H9 (cell line): ENCODE measurements around the gene RNF220. TPM values are rescaled to one million over a fixed set of nuclear protein-coding genes. Genes with fewer than 3 reads are reported as not detected.

ENCODE experiments used
- DNase-seq: peaks from one replicate; pipeline ENCODE4 v3.0.0-alpha.2; 2017
- H2AFZ ChIP-seq: one replicate; pipeline ENCODE4 v1.6.1; 2013; ENCODE audit warnings: mild to moderate bottlenecking, low read length, control low read depth, moderate library complexity
- H2AK5ac ChIP-seq: 2 replicates; pipeline ENCODE4 v1.6.1; 2013; ENCODE audit warnings: low read length, control low read depth, mixed read lengths; ENCODE audit not compliant: insufficient read length
- H2BK120ac ChIP-seq: one replicate; pipeline ENCODE4 v1.6.1; 2013; ENCODE audit warnings: low read depth, mild to moderate bottlenecking, low read length, control low read depth, inconsistent platforms; ENCODE audit not compliant: poor library complexity, severe bottlenecking
- H2BK12ac ChIP-seq: 2 replicates; pipeline ENCODE4 v1.6.1; 2013; ENCODE audit warnings: low read length, control low read depth, mixed read lengths, low read depth; ENCODE audit not compliant: insufficient read length
- H2BK15ac ChIP-seq: 2 replicates; pipeline ENCODE4 v1.6.1; 2013; ENCODE audit warnings: low read depth, low read length, control low read depth
- H2BK20ac ChIP-seq: one replicate; pipeline ENCODE4 v1.6.1; 2013; ENCODE audit warnings: low read depth, mild to moderate bottlenecking, low read length, control low read depth, inconsistent platforms; ENCODE audit not compliant: poor library complexity, severe bottlenecking
- H2BK5ac ChIP-seq: 2 replicates; pipeline ENCODE4 v1.6.1; 2013; ENCODE audit warnings: low read length, control low read depth, mixed read lengths; ENCODE audit not compliant: insufficient read length
- H3K14ac ChIP-seq: 2 replicates; pipeline ENCODE4 v1.6.1; 2013; ENCODE audit warnings: low read length, control low read depth; ENCODE audit not compliant: insufficient read depth
- H3K18ac ChIP-seq: 2 replicates; pipeline ENCODE4 v1.6.1; 2013; ENCODE audit warnings: low read depth, mild to moderate bottlenecking, mixed read lengths, low read length, control low read depth; ENCODE audit not compliant: insufficient read length
- H3K23ac ChIP-seq: 2 replicates; pipeline ENCODE4 v1.6.1; 2013; ENCODE audit warnings: low read length, control low read depth, mixed read lengths, low read depth; ENCODE audit not compliant: insufficient read length
- H3K23me2 ChIP-seq: 2 replicates; pipeline ENCODE4 v1.6.1; 2013; ENCODE audit warnings: low read depth, mild to moderate bottlenecking, mixed read lengths, low read length, control low read depth; ENCODE audit not compliant: insufficient read length, poor library complexity, severe bottlenecking
- H3K27ac ChIP-seq: 2 replicates; pipeline ENCODE4 v1.5.1; 2013; ENCODE audit warnings: low read length, control low read depth, mixed read lengths, low read depth; ENCODE audit not compliant: insufficient read length
- H3K27me3 ChIP-seq: 2 replicates; pipeline ENCODE4 v1.6.1; 2013; ENCODE audit warnings: low read length, control low read depth, inconsistent platforms; ENCODE audit not compliant: insufficient read depth
- H3K4ac ChIP-seq: 2 replicates; pipeline ENCODE4 v1.6.1; 2013; ENCODE audit warnings: low read depth, mild to moderate bottlenecking, control low read depth, inconsistent platforms, low read length, moderate library complexity
- H3K4me1 ChIP-seq: 2 replicates; pipeline ENCODE4 v1.6.1; 2013; ENCODE audit warnings: low read length, control low read depth, inconsistent platforms; ENCODE audit not compliant: insufficient read depth
- H3K4me2 ChIP-seq: 2 replicates; pipeline ENCODE4 v1.6.1; 2013; ENCODE audit warnings: low read length, control low read depth, mixed read lengths; ENCODE audit not compliant: insufficient read length, insufficient read depth
- H3K56ac ChIP-seq: 2 replicates; pipeline ENCODE4 v1.6.1; 2013; ENCODE audit warnings: low read depth, mild to moderate bottlenecking, mixed read lengths, low read length, control low read depth; ENCODE audit not compliant: insufficient read length
- H3K79me1 ChIP-seq: 2 replicates; pipeline ENCODE4 v1.6.1; 2013; ENCODE audit warnings: low read depth, mild to moderate bottlenecking, moderate library complexity, low read length, control low read depth, inconsistent platforms; ENCODE audit not compliant: insufficient read depth, poor library complexity, severe bottlenecking
- H3K79me2 ChIP-seq: 2 replicates; pipeline ENCODE4 v1.6.1; 2013; ENCODE audit warnings: low read length, control low read depth, inconsistent platforms; ENCODE audit not compliant: insufficient read depth
- H3K9ac ChIP-seq: 2 replicates; pipeline ENCODE4 v1.6.1; 2013; ENCODE audit warnings: low read length, control low read depth, mixed read lengths; ENCODE audit not compliant: insufficient read length; ENCODE audit errors: extremely low read depth
- H3K9me3 ChIP-seq: one replicate; pipeline ENCODE4 v1.6.1; 2013; ENCODE audit warnings: low read depth, low read length, inconsistent platforms; ENCODE audit not compliant: control insufficient read depth
- H3T11ph ChIP-seq: one replicate; pipeline ENCODE4 v1.6.1; 2013; ENCODE audit warnings: mild to moderate bottlenecking, low read length, control low read depth, inconsistent platforms
- H4K20me1 ChIP-seq: one replicate; pipeline ENCODE4 v1.6.1; 2013; ENCODE audit not compliant: control insufficient read depth, insufficient read length, insufficient read depth
- H4K5ac ChIP-seq: 2 replicates; pipeline ENCODE4 v1.6.1; 2013; ENCODE audit warnings: low read depth, mild to moderate bottlenecking, mixed read lengths, low read length, control low read depth; ENCODE audit not compliant: insufficient read length
- H4K8ac ChIP-seq: replicated peaks from 2 replicates; pipeline ENCODE4 v1.6.1; 2013; ENCODE audit warnings: low read length, control low read depth, mixed read lengths, low read depth; ENCODE audit not compliant: insufficient read length
- H4K91ac ChIP-seq: 2 replicates; pipeline ENCODE4 v1.6.1; 2013; ENCODE audit warnings: low read depth, mild to moderate bottlenecking, moderate library complexity, mixed read lengths, low read length, control low read depth; ENCODE audit not compliant: insufficient read length
- H3K27ac Mint-ChIP-seq, 3 experiments: 2 replicates in 2 of 3; 3 replicates in 1 of 3; pipeline ENCODE4 v1.8.0; 2020 to 2021; ENCODE audit warnings: mixed read lengths in 3 of 3, mild to moderate bottlenecking in 1 of 3, moderate library complexity in 1 of 3
- H3K27me3 Mint-ChIP-seq: 2 replicates; pipeline ENCODE4 v1.8.0; 2021; ENCODE audit warnings: low read depth, mild to moderate bottlenecking, moderate library complexity, mixed read lengths
- H3K36me3 Mint-ChIP-seq, 3 experiments: 2 replicates in 2 of 3; 3 replicates in 1 of 3; pipeline ENCODE4 v1.8.0; 2020 to 2021; ENCODE audit warnings: low read depth in 3 of 3, mixed read lengths in 3 of 3; ENCODE audit not compliant: insufficient read depth in 1 of 3
- H3K4me1 Mint-ChIP-seq, 2 experiments: 2 replicates each; pipeline ENCODE4 v1.8.0; 2020; ENCODE audit warnings: mixed read lengths in 2 of 2
- H3K4me3 Mint-ChIP-seq, 2 experiments: 2 replicates in 1 of 2; 3 replicates in 1 of 2; pipeline ENCODE4 v1.8.0; 2020 to 2021; ENCODE audit warnings: mild to moderate bottlenecking in 2 of 2, mixed read lengths in 2 of 2, moderate library complexity in 1 of 2
- H3K9me3 Mint-ChIP-seq, 2 experiments: 2 replicates in 1 of 2; 3 replicates in 1 of 2; pipeline ENCODE4 v1.8.0; 2020; ENCODE audit warnings: mild to moderate bottlenecking in 2 of 2, mixed read lengths in 2 of 2, moderate library complexity in 1 of 2
- WGBS: extraction: QIAGEN DNeasy Blood & Tissue Kit; methylation state at CpG from one replicate; pipeline ENCODE4 v1.1.7; 2013; ENCODE audit warnings: missing lambda C conversion rate, low lambda C conversion rate, mixed read lengths; ENCODE audit not compliant: insufficient read length; ENCODE audit errors: extremely low coverage; 5-methylcytosine and 5-hydroxymethylcytosine counted together
- total RNA-seq: library from RNA; stranded (reverse); gene quantifications from 2 replicates; pipeline ENCODE4 v1.2.1, GENCODE V29; 2021
- TF ChIP-seq, protein P1 (sequence below): fragments of 200-600 bp; sonication (generic); conservative IDR thresholded peaks from 3 replicates; pipeline ENCODE4 v1.8.0; 2021; ENCODE audit warnings: antibody characterized with exemption, mild to moderate bottlenecking

The RNF220 gene
- total RNA-seq, 1 experiment from 2014 or later, result 109 TPM

DNA sequence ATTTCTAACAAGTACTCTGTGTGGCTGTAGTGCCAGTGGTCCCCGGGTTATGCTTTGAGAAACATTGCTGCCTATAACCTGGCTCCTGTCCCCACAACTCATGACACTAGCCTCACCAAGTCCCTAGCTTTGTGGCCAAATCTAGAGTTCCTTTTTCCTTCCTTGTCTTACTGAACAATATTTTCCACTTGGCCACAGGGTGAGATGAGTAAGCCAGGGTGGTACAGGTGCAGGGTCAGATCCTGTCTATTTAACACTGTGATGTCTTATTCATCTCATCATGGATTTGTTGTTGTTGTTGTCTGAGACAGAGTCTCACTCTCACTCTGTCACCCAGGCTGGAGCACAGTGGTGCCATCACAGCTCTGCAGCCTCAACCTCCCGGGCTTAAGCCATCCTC lies 288.1 kb downstream of the RNF220 start:
- Histone ChIP-seq H2BK5ac (no peak overlapping the region), H3K23me2 (no peaks in the 10 kb centered on the region), H3K14ac (no peak overlapping the region), H3K9ac (no peak overlapping the region), H3K4ac (no peak overlapping the region), H3K4me2 (no peak overlapping the region), H3K23ac (no peak overlapping the region), H3K27me3 (no peaks in the 10 kb centered on the region), H3K79me2 (no peaks in the 10 kb centered on the region), H4K8ac (no peak overlapping the region), H3K79me1 (no peaks in the 10 kb centered on the region), H4K20me1 (no peaks in the 10 kb centered on the region), H3K56ac (no peak overlapping the region), H2AK5ac (no peak overlapping the region), H3K27ac (no peak overlapping the region), H4K91ac (no peak overlapping the region), H3K9me3 (no peaks in the 10 kb centered on the region), H2BK12ac (no peak overlapping the region), H3K18ac (no peak overlapping the region), H2BK15ac (no peak overlapping the region), H2BK20ac (no peak overlapping the region), H3T11ph (no peak overlapping the region), H2BK120ac (no peak overlapping the region), H4K5ac (no peak overlapping the region), H2AFZ (no peak overlapping the region), H3K4me1 (peaks cover 2% of the 10 kb centered on the region; the same call in 1 of the 2 replicates)
- Mint-ChIP-seq H3K36me3 (no peaks in the 10 kb centered on the region), H3K9me3 (no peaks in the 10 kb centered on the region), H3K27me3 (peaks cover 5% of the 10 kb centered on the region), H3K27ac (no peak overlapping the region), H3K4me1 (peaks cover 14 to 16% of the 10 kb centered on the region in 2 experiments), H3K4me3 (no peak overlapping the region)
- no CpG with 5 or more reads among the region's 2 CpGs for WGBS
- DNase-seq, result no peak
- TF ChIP-seq, protein P1, sequence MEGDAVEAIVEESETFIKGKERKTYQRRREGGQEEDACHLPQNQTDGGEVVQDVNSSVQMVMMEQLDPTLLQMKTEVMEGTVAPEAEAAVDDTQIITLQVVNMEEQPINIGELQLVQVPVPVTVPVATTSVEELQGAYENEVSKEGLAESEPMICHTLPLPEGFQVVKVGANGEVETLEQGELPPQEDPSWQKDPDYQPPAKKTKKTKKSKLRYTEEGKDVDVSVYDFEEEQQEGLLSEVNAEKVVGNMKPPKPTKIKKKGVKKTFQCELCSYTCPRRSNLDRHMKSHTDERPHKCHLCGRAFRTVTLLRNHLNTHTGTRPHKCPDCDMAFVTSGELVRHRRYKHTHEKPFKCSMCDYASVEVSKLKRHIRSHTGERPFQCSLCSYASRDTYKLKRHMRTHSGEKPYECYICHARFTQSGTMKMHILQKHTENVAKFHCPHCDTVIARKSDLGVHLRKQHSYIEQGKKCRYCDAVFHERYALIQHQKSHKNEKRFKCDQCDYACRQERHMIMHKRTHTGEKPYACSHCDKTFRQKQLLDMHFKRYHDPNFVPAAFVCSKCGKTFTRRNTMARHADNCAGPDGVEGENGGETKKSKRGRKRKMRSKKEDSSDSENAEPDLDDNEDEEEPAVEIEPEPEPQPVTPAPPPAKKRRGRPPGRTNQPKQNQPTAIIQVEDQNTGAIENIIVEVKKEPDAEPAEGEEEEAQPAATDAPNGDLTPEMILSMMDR, result no peak
